Choroid plexus epithelial cell (primary cell): ENCODE measurements around the gene RBBP5.

Experiments
- DNase-seq: peaks from one replicate; pipeline ENCODE4 v3.0.0-alpha.2; 2010; ENCODE audit warnings: low read depth
- H3K4me3 ChIP-seq: 2 replicates; pipeline ENCODE4 v1.5.1; 2011; ENCODE audit warnings: low read depth, mild to moderate bottlenecking, control low read depth, low read length, moderate library complexity
- CTCF ChIP-seq: conservative IDR thresholded peaks from 2 replicates; pipeline ENCODE4 v1.5.1; 2011; ENCODE audit warnings: low read depth, mild to moderate bottlenecking, control low read depth, inconsistent platforms, low read length, moderate library complexity

The RBBP5 gene

DNA sequence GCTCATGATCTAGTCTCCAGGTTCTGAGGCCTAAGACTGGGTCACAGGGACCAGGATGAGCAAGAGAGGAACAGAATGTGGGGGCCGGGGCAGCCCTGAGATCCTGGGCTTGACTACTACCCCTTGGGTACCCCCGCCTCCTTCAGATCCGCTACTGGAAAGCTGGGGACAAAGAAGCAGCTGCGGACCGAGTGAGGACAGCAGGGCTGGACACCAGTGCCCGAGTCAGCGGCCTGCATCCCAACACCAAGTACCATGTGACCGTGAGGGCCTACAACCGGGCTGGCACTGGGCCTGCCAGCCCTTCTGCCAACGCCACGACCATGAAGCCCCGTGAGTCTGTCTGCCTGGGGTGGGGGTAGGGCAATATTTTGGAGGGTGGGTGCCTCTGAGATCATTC lies 50.0 kb downstream of the RBBP5 start:
- TF ChIP-seq CTCF = no peak
- H3K4me3 ChIP-seq = no peak overlapping the region
- DNase-seq = no peak

DNA sequence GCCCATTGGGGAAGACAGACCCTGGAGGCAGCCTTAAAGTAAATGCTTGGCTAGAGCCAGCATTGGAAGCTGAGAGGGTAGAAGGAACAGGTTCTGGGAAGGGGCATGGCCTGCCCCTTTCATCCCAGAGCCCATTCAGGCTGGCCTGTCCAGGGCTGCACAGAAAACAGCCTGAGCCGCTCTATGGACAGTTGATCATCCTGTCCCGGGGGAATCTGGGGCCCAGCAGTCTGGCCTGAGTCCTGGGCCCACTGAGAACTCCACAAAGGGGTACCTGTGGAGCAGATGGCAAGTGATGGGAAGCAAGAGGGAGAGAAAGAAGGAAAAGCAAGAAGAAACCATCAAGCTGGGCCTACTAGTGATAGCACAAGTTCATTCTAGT lies 50.8 kb downstream of the RBBP5 start:
- no peak for DNase-seq
- TF ChIP-seq CTCF = no peak
- no peak overlapping the region for H3K4me3 ChIP-seq

GRCh38 chr1:205069371-205070125 lies 52.2 kb downstream of the RBBP5 start:
- DNase-seq = no peak
- no peak for TF ChIP-seq CTCF
- H3K4me3 ChIP-seq = no peak overlapping the region

GRCh38 chr1:205068457-205069040 lies 53.2 kb downstream of the RBBP5 start:
- no peak for TF ChIP-seq CTCF
- DNase-seq = peak; percentile 58
- H3K4me3 ChIP-seq = no peak overlapping the region

- no peak overlapping the region for H3K4me3 ChIP-seq
- TF ChIP-seq CTCF = no peak
- no peak for DNase-seq
Measured at GRCh38 chr1:205068001-205068400, 53.8 kb downstream of the RBBP5 start.

GRCh38 chr1:205067031-205067430 lies 54.7 kb downstream of the RBBP5 start:
- no peak for DNase-seq
- TF ChIP-seq CTCF = no peak
- no peak overlapping the region for H3K4me3 ChIP-seq

DNA sequence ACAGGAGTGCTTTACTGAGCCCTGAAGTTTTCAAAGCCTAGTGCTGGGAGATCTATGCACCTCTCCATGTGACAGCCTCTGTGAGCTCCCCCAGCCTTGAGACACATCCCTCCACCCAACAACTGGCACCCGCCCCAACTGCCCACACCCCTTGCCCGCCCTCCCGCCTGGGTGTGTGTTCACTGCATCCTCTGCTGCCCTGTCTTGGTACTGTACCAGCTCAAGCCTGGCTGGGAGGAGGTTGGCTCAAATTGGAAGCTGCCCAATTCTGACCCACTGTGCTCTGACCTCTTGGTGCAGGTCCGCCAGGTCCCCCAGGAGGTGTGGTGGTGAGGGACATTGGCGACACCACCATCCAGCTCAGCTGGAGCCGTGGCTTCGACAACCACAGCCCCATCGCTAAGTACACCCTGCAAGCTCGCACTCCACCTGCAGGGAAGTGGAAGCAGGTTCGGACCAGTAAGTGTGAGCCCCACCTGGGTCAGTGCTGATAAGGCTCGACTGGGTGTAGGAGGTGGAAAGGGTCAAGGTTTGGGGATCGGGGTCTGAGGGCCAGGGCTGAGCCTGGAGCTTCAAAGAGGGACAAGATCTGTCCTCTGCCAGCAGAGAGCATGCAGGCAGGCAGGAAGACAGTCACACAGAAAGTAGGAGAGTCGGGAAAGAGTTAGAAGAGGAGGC lies 55.5 kb downstream of the RBBP5 start:
- TF ChIP-seq CTCF = peak; percentile 32
- no peak overlapping the region for H3K4me3 ChIP-seq
- peak; percentile 10 for DNase-seq
